Measurements from ENCODE around the gene NPAS2.

Gene NPAS2

DNA sequence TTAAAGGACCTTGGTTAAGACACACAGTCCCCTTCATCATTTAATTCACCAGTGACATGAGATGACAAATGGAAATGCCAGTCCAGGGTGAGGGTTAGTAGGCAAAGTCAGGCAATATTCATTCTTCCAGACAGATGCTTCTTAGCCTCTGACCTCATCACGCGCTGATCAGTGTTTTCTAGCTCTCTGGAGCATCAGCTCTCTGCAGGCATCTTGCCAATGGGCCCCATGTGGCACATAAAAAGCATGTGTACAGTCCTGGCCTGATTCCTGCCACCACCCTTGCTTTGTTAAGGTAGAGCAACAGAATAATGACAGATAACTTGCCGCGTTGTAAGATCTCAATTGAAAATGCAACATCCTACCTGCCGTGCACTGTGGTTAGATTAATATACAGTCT lies 20.3 kb upstream of the NPAS2 start:
- no peaks in the 10 kb centered on the region for H3K9me3 ChIP-seq (replicated peaks; ENCODE audit: insufficient read depth, low read length)
- H3K79me2 ChIP-seq (ENCODE audit: low read length): no peaks in the 10 kb centered on the region
- no peaks in the 10 kb centered on the region for H3K9me2 ChIP-seq (replicated peaks; ENCODE audit: insufficient read depth, low read length)
- H3K36me3 ChIP-seq (replicated peaks; ENCODE audit: insufficient read depth, low read length): no peaks in the 10 kb centered on the region
- no peak overlapping the region for H3K4me2 ChIP-seq (ENCODE audit: low read depth, low read length)
- H3F3A ChIP-seq (ENCODE audit: insufficient read depth, low read length): no peaks in the 10 kb centered on the region
- H3K4me1 ChIP-seq (ENCODE audit: low read length): no peaks in the 10 kb centered on the region
- no peak for DNase-seq
- no peak for TF ChIP-seq EZH2phosphoT487 (IDR thresholded peaks at IDR 0.05; ENCODE audit: low read length)
- H2AFZ ChIP-seq (ENCODE audit: low read length): no peak overlapping the region
- no peak overlapping the region for H3K9ac ChIP-seq (ENCODE audit: low read length)
- H3K4me3 ChIP-seq (ENCODE audit: low read length): no peak overlapping the region
- no peaks in the 10 kb centered on the region for H3K27me3 ChIP-seq (replicated peaks; ENCODE audit: insufficient read depth, low read length)
- H3K27ac ChIP-seq (ENCODE audit: low read length): no peak overlapping the region
- H4K20me1 ChIP-seq (ENCODE audit: insufficient read depth, low read length): no peaks in the 10 kb centered on the region

DNA sequence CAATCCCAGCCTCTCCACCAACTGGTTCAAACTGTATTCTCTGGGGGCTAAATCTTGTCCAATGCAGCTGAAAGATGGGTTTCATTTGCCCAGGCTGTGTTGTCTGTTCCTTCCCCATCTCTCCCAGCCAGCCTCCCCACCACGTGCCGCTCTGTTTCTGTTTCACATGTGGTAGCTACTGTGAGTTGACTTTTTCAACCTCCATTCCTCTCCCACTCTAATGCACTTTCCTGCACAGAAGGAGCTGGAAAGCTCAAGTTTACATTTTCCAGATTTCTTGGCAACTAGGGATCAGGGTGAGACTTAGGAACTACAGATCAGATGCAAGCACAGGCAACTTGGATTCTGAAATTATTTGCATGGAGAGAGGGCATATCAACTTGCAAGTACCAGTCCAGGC lies 19.0 kb upstream of the NPAS2 start:
- no peak for TF ChIP-seq EZH2 (optimal IDR thresholded peaks at IDR 0.05; ENCODE audit: low read depth, low read length)
- TF ChIP-seq EZH2phosphoT487 (IDR thresholded peaks at IDR 0.05; ENCODE audit: low read length): no peak
- TF ChIP-seq, protein P1, sequence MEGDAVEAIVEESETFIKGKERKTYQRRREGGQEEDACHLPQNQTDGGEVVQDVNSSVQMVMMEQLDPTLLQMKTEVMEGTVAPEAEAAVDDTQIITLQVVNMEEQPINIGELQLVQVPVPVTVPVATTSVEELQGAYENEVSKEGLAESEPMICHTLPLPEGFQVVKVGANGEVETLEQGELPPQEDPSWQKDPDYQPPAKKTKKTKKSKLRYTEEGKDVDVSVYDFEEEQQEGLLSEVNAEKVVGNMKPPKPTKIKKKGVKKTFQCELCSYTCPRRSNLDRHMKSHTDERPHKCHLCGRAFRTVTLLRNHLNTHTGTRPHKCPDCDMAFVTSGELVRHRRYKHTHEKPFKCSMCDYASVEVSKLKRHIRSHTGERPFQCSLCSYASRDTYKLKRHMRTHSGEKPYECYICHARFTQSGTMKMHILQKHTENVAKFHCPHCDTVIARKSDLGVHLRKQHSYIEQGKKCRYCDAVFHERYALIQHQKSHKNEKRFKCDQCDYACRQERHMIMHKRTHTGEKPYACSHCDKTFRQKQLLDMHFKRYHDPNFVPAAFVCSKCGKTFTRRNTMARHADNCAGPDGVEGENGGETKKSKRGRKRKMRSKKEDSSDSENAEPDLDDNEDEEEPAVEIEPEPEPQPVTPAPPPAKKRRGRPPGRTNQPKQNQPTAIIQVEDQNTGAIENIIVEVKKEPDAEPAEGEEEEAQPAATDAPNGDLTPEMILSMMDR (IDR thresholded peaks at IDR 0.05; ENCODE audit: low read length): no peak
- Histone ChIP-seq H2AFZ (ENCODE audit: low read length) (no peak overlapping the region), H3K4me1 (ENCODE audit: low read length) (no peaks in the 10 kb centered on the region), H3K79me2 (ENCODE audit: low read length) (no peaks in the 10 kb centered on the region), H3K27me3 (replicated peaks; ENCODE audit: insufficient read depth, low read length) (no peaks in the 10 kb centered on the region), H3K9me2 (replicated peaks; ENCODE audit: insufficient read depth, low read length) (no peaks in the 10 kb centered on the region), H3K4me2 (ENCODE audit: low read depth, low read length) (no peak overlapping the region), H4K20me1 (ENCODE audit: insufficient read depth, low read length) (no peaks in the 10 kb centered on the region), H3K9ac (ENCODE audit: low read length) (no peak overlapping the region), H3K9me3 (replicated peaks; ENCODE audit: insufficient read depth, low read length) (no peaks in the 10 kb centered on the region), H3F3A (ENCODE audit: insufficient read depth, low read length) (no peaks in the 10 kb centered on the region), H3K27ac (ENCODE audit: low read length) (no peak overlapping the region), H3K36me3 (replicated peaks; ENCODE audit: insufficient read depth, low read length) (no peaks in the 10 kb centered on the region), H3K4me3 (ENCODE audit: low read length) (no peak overlapping the region)
- no peak for DNase-seq

DNA sequence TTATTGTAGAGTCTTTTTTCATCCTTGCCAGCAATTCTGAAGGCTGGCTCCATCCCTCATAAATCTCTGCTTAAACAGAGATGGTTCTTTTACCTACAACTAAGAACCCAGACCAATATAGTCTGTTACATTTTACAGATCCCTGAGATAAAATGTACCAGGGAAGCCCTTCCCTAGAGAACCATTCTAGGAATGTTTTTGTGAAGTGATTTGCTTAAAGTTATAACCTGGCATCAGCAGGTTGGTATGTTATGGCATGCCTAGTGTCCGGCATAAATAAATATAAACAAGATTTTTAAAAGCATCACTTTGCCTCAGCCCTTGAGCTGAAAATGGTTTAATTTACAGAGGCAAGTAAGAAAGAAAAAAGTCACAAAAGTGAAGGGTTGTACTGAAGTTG lies 18.5 kb upstream of the NPAS2 start:
- Histone ChIP-seq H3K9me3 (replicated peaks; ENCODE audit: insufficient read depth, low read length) (no peaks in the 10 kb centered on the region), H3K27ac (ENCODE audit: low read length) (no peak overlapping the region)

DNA sequence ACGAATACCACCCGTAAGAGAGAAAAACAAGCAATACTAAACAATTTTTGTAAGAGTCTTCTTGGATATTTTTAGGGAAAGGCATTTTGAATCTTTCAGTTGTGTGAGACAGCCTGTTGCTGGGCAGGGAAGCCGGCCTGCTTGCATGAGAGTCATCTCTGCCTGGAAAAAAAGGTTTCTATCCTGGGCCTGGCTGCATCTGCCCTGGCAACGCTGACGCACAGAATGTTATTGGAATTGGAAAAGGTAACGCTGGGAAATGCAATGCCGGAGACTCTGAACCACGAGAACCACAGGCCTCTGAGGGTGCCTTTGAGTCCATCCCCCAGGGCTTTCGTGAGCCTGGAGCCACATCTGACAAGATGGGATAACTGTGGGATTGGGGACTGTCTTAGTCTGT lies 17.9 kb upstream of the NPAS2 start:
- Histone ChIP-seq H3K9me3 (replicated peaks; ENCODE audit: insufficient read depth, low read length) (no peaks in the 10 kb centered on the region), H3K4me2 (ENCODE audit: low read depth, low read length) (no peak overlapping the region), H3K4me3 (ENCODE audit: low read length) (no peak overlapping the region), H4K20me1 (ENCODE audit: insufficient read depth, low read length) (no peaks in the 10 kb centered on the region), H3K79me2 (ENCODE audit: low read length) (no peaks in the 10 kb centered on the region), H3K9me2 (replicated peaks; ENCODE audit: insufficient read depth, low read length) (no peaks in the 10 kb centered on the region), H3K27ac (ENCODE audit: low read length) (no peak overlapping the region), H3F3A (ENCODE audit: insufficient read depth, low read length) (no peaks in the 10 kb centered on the region), H3K36me3 (replicated peaks; ENCODE audit: insufficient read depth, low read length) (no peaks in the 10 kb centered on the region), H2AFZ (ENCODE audit: low read length) (no peak overlapping the region), H3K27me3 (replicated peaks; ENCODE audit: insufficient read depth, low read length) (no peaks in the 10 kb centered on the region), H3K4me1 (ENCODE audit: low read length) (no peaks in the 10 kb centered on the region), H3K9ac (ENCODE audit: low read length) (no peak overlapping the region)
- TF ChIP-seq EZH2 (optimal IDR thresholded peaks at IDR 0.05; ENCODE audit: low read depth, low read length) (no peak), EZH2phosphoT487 (IDR thresholded peaks at IDR 0.05; ENCODE audit: low read length) (no peak)
- TF ChIP-seq, protein P1 (IDR thresholded peaks at IDR 0.05; ENCODE audit: low read length): no peak
- no peak for DNase-seq

More for the DNA sequence above, 18.5 kb upstream of the NPAS2 start:
- no peak overlapping the region for H3K4me2 ChIP-seq (ENCODE audit: low read depth, low read length)
- no peak overlapping the region for H3K9ac ChIP-seq (ENCODE audit: low read length)
- DNase-seq: no peak
- H3K4me3 ChIP-seq (ENCODE audit: low read length): no peak overlapping the region
- no peaks in the 10 kb centered on the region for H3K79me2 ChIP-seq (ENCODE audit: low read length)
- no peaks in the 10 kb centered on the region for H3K27me3 ChIP-seq (replicated peaks; ENCODE audit: insufficient read depth, low read length)
- no peaks in the 10 kb centered on the region for H3K36me3 ChIP-seq (replicated peaks; ENCODE audit: insufficient read depth, low read length)
- H4K20me1 ChIP-seq (ENCODE audit: insufficient read depth, low read length): no peaks in the 10 kb centered on the region
- H3K9me2 ChIP-seq (replicated peaks; ENCODE audit: insufficient read depth, low read length): no peaks in the 10 kb centered on the region
- TF ChIP-seq, protein P1 (IDR thresholded peaks at IDR 0.05; ENCODE audit: low read length): no peak
- TF ChIP-seq EZH2 (optimal IDR thresholded peaks at IDR 0.05; ENCODE audit: low read depth, low read length) (no peak), EZH2phosphoT487 (IDR thresholded peaks at IDR 0.05; ENCODE audit: low read length) (no peak)
- H3K4me1 ChIP-seq (ENCODE audit: low read length): no peaks in the 10 kb centered on the region
- H3F3A ChIP-seq (ENCODE audit: insufficient read depth, low read length): no peaks in the 10 kb centered on the region
- H2AFZ ChIP-seq (ENCODE audit: low read length): no peak overlapping the region

All from MM.1S (cell line).